HepG2 (cell line): ENCODE measurements around the gene TMEM114. TPM values are rescaled to one million over a fixed set of nuclear protein-coding genes. Genes with fewer than 3 reads are reported as not detected.

Experiments
- EED ChIP-seq: sonication (generic); formaldehyde crosslinking; IDR thresholded peaks from 2 replicates; pipeline ENCODE4 v1.5.0; 2020; ENCODE audit warnings: mild to moderate bottlenecking, missing genetic modification reagents
- GFI1 ChIP-seq: sonication (generic); formaldehyde crosslinking; IDR thresholded peaks from 2 replicates; pipeline ENCODE4 v1.5.0; 2020; ENCODE audit warnings: missing genetic modification reagents, mild to moderate bottlenecking, borderline replicate concordance
- HHEX ChIP-seq: IDR thresholded peaks from 2 replicates; pipeline ENCODE4 v1.6.1; 2016; ENCODE audit warnings: control low read depth
- HOXA3 ChIP-seq: sonication (generic); formaldehyde crosslinking; IDR thresholded peaks from 2 replicates; pipeline ENCODE4 v1.5.0; 2020; ENCODE audit warnings: missing genetic modification reagents
- IRX3 ChIP-seq: sonication (generic); formaldehyde crosslinking; IDR thresholded peaks from 2 replicates; pipeline ENCODE4 v1.8.1; 2023; ENCODE audit warnings: mild to moderate bottlenecking, low read depth, missing genetic modification reagents, borderline replicate concordance
- KDM1A ChIP-seq: IDR thresholded peaks from 2 replicates; pipeline ENCODE4 v1.6.1; 2016; ENCODE audit warnings: missing compliant biosample characterization
- MAF1 ChIP-seq: sonication (generic); formaldehyde crosslinking; IDR thresholded peaks from 2 replicates; pipeline ENCODE4 v1.5.0; 2020; ENCODE audit warnings: missing genetic modification reagents, borderline replicate concordance
- MATR3 ChIP-seq: sonication (generic); formaldehyde crosslinking; IDR thresholded peaks from 2 replicates; pipeline ENCODE4 v1.4.0; 2020; ENCODE audit warnings: missing genetic modification reagents
- MBNL3 ChIP-seq: fragments of 250-450 bp; sonication (Bioruptor Pico); conservative IDR thresholded peaks from 2 replicates; pipeline ENCODE4 v1.8.0; 2022; ENCODE audit warnings: mild to moderate bottlenecking, inconsistent platforms
- NONO ChIP-seq, 2 experiments: fragments of 450-650 bp in 1 of 2; sonication (generic) in 1 of 2; formaldehyde crosslinking in 1 of 2; IDR thresholded peaks in 1 of 2; conservative IDR thresholded peaks in 1 of 2; 2 replicates each; pipeline versions ENCODE4 v1.6.1 to v1.8.0; 2017 to 2022; ENCODE audit warnings: mild to moderate bottlenecking in 1 of 2, missing genetic modification reagents in 1 of 2, moderate library complexity in 1 of 2
- NR2F2 ChIP-seq: IDR thresholded peaks from 2 replicates; pipeline ENCODE4 v1.6.1; 2012; ENCODE audit warnings: low read depth, inconsistent platforms, borderline replicate concordance
- NR2F6 ChIP-seq, 2 experiments: IDR thresholded peaks; 2 replicates each; pipeline ENCODE4 v1.6.1; 2016; ENCODE audit warnings: antibody characterized with exemption in 1 of 2, mild to moderate bottlenecking in 1 of 2
- PITX1 ChIP-seq: sonication (generic); formaldehyde crosslinking; IDR thresholded peaks from 2 replicates; pipeline ENCODE4 v1.5.1; 2020; ENCODE audit warnings: mild to moderate bottlenecking, missing genetic modification reagents
- SIN3B ChIP-seq: fragments of 150-350 bp; IDR thresholded peaks from 2 replicates; pipeline ENCODE4 v1.6.1; 2014; ENCODE audit warnings: low read length
- XBP1 ChIP-seq: sonication (generic); formaldehyde crosslinking; IDR thresholded peaks from 2 replicates; pipeline ENCODE4 v1.5.0; 2020; ENCODE audit warnings: missing genetic modification reagents
- ZBTB20 ChIP-seq: sonication (generic); formaldehyde crosslinking; IDR thresholded peaks from 2 replicates; pipeline ENCODE4 v1.8.1; 2023; ENCODE audit warnings: missing genetic modification reagents, low read depth, mild to moderate bottlenecking, borderline replicate concordance
- ZNF530 ChIP-seq: sonication (generic); formaldehyde crosslinking; IDR thresholded peaks from 2 replicates; pipeline ENCODE4 v1.5.0; 2020; ENCODE audit warnings: low read depth, mild to moderate bottlenecking, missing genetic modification reagents
- ZNF550 ChIP-seq: sonication (generic); formaldehyde crosslinking; IDR thresholded peaks from 2 replicates; pipeline ENCODE4 v1.4.0; 2020; ENCODE audit warnings: mild to moderate bottlenecking, missing genetic modification reagents, borderline replicate concordance
- polyA plus RNA-seq, 8 experiments: library from polyadenylated mRNA; depleted of rRNA in 3 of 8; stranded (reverse) in 7 of 8; unstranded in 1 of 8; fragments of >200 nt; fragmentation: Illumina TruSeq in 4 of 8; extraction: Trizol in 4 of 8; gene quantifications; 2 replicates each; pipeline versions ENCODE4 v1.2.1 to v1.2.3, GENCODE V29; 2011 to 2016; ENCODE audit warnings: low read depth in 4 of 8, missing spikeins in 1 of 8, mixed read lengths in 1 of 8; ENCODE audit not compliant: insufficient read depth in 1 of 8
- total RNA-seq, 5 experiments: library from RNA; depleted of rRNA; stranded (reverse); fragments of >200 nt; fragmentation: Illumina TruSeq; extraction: Trizol; gene quantifications; 2 replicates each; pipeline ENCODE4 v1.2.3, GENCODE V29; 2016; ENCODE audit warnings: low read depth in 1 of 5
- TF ChIP-seq, protein P1 (sequence below): sonication (generic); formaldehyde crosslinking; IDR thresholded peaks from 2 replicates; pipeline ENCODE4 v1.4.0; 2020; ENCODE audit warnings: missing genetic modification reagents
- TF ChIP-seq, protein P2 (sequence below): sonication (generic); formaldehyde crosslinking; IDR thresholded peaks from 2 replicates; pipeline ENCODE4 v1.9.0; 2022; ENCODE audit warnings: missing genetic modification reagents, mild to moderate bottlenecking, borderline replicate concordance
- TF ChIP-seq, protein P3 (sequence below): sonication (generic); formaldehyde crosslinking; IDR thresholded peaks from 2 replicates; pipeline ENCODE4 v1.4.0; 2020; ENCODE audit warnings: mild to moderate bottlenecking, missing genetic modification reagents

TMEM114 gene
- total and polyA plus RNA-seq, 2 of the 13 experiments (the other 11 are each of a cell fraction or from before 2014, with no cell fraction given): not detected

DNA sequence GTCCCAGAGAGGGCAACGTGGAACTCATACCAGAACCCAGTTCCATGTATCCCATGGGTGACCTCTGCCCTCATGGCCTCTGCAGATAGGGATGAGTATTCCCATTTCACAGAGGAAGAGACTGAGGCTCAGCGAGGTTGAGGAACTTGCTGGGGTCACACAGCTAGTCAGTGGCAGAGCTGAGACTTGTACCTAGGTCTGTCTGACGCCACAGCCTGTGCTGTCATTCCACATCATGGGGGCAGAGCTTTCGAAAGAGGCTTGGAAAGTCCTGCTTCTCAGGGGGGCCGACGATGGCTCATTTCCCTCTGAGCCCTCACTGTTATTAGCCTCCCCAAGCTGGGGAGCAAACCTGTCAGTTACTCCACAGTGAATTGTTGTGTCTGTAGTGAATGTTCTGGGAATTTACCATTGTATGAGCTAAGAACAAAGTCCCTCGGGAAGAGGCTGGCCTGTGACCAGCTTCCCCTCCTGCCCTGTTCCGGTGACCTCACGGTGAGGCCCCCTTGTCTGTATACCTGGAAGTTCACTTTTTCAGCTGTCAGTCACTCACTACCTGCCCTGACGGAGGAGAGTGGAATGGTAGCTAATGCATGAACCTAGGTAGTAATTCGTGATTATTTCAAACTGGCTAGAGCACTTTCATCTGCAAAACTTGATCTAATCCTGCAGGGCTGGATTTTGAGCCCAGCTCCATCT lies 40.1 kb upstream of the TMEM114 start (continued):
- peak; percentile 27; the same call in 1 of the 2 replicates for TF ChIP-seq KDM1A (CRISPR knock-in tag)
- no peak for TF ChIP-seq IRX3 (CRISPR knock-in tag)
- no peak for TF ChIP-seq MATR3 (CRISPR knock-in tag)
- no peak for TF ChIP-seq ZNF550 (CRISPR knock-in tag)
- no peak for TF ChIP-seq EED (CRISPR knock-in tag)
- TF ChIP-seq, protein P1, sequence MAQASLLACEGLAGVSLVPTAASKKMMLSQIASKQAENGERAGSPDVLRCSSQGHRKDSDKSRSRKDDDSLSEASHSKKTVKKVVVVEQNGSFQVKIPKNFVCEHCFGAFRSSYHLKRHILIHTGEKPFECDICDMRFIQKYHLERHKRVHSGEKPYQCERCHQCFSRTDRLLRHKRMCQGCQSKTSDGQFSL (CRISPR knock-in tag): no peak
- TF ChIP-seq HHEX (CRISPR knock-in tag): no peak
- no peak for TF ChIP-seq XBP1
- TF ChIP-seq PITX1 (CRISPR knock-in tag): no peak; the same call in 1 of the 2 replicates
- no peak for TF ChIP-seq MAF1 (CRISPR knock-in tag)
- TF ChIP-seq, protein P2, sequence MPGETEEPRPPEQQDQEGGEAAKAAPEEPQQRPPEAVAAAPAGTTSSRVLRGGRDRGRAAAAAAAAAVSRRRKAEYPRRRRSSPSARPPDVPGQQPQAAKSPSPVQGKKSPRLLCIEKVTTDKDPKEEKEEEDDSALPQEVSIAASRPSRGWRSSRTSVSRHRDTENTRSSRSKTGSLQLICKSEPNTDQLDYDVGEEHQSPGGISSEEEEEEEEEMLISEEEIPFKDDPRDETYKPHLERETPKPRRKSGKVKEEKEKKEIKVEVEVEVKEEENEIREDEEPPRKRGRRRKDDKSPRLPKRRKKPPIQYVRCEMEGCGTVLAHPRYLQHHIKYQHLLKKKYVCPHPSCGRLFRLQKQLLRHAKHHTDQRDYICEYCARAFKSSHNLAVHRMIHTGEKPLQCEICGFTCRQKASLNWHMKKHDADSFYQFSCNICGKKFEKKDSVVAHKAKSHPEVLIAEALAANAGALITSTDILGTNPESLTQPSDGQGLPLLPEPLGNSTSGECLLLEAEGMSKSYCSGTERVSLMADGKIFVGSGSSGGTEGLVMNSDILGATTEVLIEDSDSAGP (CRISPR knock-in tag): no peak
- TF ChIP-seq HOXA3 (CRISPR knock-in tag): no peak
- TF ChIP-seq, protein P3, sequence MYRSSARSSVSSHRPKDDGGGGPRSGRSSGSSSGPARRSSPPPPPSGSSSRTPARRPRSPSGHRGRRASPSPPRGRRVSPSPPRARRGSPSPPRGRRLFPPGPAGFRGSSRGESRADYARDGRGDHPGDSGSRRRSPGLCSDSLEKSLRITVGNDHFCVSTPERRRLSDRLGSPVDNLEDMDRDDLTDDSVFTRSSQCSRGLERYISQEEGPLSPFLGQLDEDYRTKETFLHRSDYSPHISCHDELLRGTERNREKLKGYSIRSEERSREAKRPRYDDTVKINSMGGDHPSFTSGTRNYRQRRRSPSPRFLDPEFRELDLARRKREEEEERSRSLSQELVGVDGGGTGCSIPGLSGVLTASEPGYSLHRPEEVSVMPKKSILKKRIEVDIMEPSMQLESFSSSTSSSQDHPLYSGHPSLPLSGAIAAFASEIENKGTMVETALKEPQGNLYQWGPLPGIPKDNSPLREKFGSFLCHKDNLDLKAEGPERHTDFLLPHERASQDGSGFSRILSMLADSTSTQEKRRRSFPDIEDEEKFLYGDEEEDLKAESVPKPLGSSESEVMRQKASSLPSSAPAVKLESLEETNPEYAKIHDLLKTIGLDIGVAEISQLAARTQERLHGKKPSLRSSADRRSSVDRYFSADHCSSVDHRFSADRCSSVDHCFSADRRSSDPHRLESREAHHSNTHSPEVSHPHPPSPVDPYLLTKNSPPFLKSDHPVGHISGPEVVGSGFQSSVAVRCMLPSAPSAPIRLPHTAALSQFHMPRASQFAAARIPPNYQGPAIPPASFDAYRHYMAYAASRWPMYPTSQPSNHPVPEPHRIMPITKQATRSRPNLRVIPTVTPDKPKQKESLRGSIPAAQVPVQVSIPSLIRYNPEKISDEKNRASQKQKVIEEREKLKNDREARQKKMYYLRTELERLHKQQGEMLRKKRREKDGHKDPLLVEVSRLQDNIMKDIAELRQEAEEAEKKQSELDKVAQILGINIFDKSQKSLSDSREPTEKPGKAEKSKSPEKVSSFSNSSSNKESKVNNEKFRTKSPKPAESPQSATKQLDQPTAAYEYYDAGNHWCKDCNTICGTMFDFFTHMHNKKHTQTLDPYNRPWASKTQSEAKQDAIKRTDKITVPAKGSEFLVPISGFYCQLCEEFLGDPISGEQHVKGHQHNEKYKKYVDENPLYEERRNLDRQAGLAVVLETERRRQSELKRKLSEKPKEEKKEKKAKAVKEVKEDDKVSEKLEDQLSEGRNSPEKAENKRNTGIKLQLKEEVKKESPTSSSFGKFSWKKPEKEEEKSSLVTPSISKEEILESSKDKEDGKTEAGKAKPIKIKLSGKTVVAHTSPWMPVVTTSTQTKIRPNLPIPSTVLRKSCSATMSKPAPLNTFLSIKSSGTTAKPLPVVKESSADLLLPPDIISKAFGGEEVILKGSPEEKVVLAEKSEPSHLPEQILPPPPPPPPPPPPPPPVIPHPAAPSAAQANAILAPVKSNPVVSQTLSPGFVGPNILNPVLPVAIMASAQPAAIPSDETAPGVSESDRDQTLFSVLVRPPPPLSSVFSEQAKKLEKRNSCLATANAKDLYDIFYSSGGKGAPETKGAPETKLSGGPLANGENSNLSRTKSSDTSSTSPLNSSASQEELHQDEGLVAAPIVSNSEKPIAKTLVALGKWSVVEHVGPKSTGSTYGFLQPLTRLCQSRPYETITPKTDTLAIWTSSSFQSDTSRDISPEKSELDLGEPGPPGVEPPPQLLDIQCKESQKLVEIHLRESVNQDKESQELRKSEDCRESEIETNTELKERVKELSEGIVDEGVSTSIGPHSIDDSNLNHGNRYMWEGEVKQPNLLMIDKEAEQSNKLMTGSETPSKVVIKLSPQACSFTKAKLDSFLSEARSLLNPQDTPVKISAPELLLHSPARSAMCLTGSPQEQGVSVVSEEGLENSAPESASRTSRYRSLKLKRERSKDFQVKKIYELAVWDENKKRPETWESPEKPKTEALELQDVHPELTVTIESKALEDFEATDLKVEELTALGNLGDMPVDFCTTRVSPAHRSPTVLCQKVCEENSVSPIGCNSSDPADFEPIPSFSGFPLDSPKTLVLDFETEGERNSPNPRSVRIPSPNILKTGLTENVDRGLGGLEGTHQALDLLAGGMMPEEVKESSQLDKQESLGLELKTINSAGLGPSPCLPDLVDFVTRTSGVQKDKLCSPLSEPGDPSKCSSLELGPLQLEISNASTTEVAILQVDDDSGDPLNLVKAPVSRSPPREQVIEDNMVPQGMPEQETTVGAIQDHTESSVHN (CRISPR knock-in tag): no peak
- TF ChIP-seq GFI1 (CRISPR knock-in tag): no peak
- TF ChIP-seq NONO (IDR thresholded peaks at IDR 0.05): no peak
- no peak for TF ChIP-seq NONO (CRISPR knock-in tag; conservative IDR thresholded peaks at IDR 0.05)
- TF ChIP-seq SIN3B: no peak
- TF ChIP-seq ZBTB20 (CRISPR knock-in tag): 0 out of 2 replicates have a peak, but pooled peaks have one; percentile 19
- TF ChIP-seq NR2F6 (IDR thresholded peaks at IDR 0.05): peak; percentile 36
- TF ChIP-seq NR2F6 (CRISPR knock-in tag; IDR thresholded peaks at IDR 0.05): no peak
- 0 out of 2 replicates have a peak, but pooled peaks have one; percentile 28 for TF ChIP-seq NR2F2
- no peak for TF ChIP-seq MBNL3 (CRISPR knock-in tag)
- no peak for TF ChIP-seq ZNF530 (CRISPR knock-in tag)
